Measurements from ENCODE around the gene IGF2BP1. TPM values are rescaled to one million over a fixed set of nuclear protein-coding genes. Genes with fewer than 3 reads are reported as not detected.
"Not testable (repeated sequence)": the region's sequence is repeated elsewhere in the genome, so short reads cannot be mapped to it uniquely, and the experiment has no call there.

Gene IGF2BP1
- total RNA-seq, 2 experiments from 2014 or later = 1.1 to 1.3 TPM

DNA sequence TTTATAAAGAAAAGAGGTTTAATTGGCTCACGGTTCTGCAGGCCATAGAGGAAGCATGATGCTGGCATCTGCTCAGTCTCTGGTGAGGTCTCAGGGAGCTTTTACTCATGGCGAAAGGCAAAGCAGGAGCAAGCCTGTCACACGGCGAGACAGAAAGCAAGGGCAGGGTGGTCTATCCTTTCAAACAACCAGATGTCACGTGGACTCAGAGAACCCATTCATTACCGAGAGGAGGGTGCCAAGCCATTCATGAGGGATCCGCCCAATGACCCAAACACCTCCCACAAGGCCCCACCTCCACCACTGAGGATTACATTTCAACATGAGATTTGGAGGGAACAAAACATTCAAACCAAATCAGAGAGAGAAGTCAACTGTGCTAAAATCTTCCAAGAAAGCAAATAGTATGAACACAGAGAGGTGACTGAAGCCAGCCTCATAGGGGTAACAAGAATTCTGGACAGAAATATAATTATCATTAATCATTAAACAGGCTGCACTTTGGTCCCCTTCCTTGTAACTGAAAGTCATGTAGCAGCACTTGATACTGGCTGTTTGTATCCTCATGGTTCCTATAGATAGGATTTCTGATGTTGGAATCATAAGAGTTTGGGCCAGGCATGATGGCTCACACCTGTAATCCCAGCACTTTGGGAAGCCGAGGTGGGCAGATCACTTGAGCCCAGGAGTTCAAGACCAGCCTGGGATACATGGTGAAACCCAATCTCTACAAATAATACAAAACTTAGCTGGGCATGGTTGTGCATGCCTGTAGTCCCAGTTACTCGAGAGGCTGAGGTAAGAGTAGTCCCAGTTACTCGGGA lies 82.9 kb downstream of the IGF2BP1 start:
- Mint-ChIP-seq H3K4me1 (no peaks in the 10 kb centered on the region), H3K27ac (no peak overlapping the region)
- DNase-seq = no peak

DNA sequence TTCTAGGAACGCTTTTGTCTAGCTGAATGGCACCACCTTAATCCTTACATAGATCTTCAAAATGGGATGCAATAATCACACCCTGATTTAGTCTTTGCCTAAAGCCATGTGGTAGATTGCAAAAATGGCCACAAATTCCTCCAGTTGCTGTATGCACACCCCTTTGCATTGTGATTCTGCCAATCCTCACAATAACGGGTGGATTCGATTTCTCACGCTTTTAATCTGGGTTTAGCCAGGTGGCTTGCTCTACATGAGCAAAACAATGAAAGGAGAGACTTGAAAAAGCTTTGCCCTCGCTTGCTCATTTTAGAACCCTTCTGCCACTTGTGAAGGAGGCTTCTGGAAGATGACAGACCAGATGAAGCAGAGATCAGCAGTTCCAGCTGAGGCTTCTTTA lies 85.0 kb downstream of the IGF2BP1 start:
- Mint-ChIP-seq H3K4me1 (no peaks in the 10 kb centered on the region), H3K27ac (no peak overlapping the region), H3K27me3 (peaks cover 31% of the 10 kb centered on the region), H3K36me3 (no peaks in the 10 kb centered on the region), H3K4me3 (no peak overlapping the region), H3K9me3 (no peaks in the 10 kb centered on the region)
- no peak for DNase-seq

More for the DNA sequence above, 82.9 kb downstream of the IGF2BP1 start:
- Mint-ChIP-seq H3K4me3 (no peak overlapping the region), H3K27me3 (peaks cover 28% of the 10 kb centered on the region), H3K9me3 (no peaks in the 10 kb centered on the region), H3K36me3 (no peaks in the 10 kb centered on the region)

DNA sequence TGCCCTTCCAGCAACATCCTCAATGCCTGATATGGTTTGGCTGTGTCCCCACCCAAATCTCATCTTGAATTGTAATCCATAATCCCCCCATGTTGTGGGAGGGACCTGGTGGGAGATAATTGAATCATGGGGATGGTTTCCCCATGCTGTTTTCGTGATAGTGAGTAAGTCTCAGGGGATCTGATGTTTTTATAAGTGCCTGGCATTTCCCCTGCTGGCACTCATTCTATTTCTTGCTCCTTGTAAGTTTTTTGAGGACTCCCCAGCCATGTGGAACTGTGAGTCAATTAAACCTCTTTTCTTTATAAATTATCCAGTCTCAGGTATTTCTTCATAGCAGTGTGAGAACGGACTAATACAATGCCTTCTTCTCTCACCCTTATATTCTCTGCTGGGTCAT lies 87.9 kb downstream of the IGF2BP1 start:
- H3K27ac Mint-ChIP-seq, H3K36me3 Mint-ChIP-seq, H3K4me3 Mint-ChIP-seq, H3K9me3 Mint-ChIP-seq, DNase-seq, H3K4me1 Mint-ChIP-seq: not testable (repeated sequence)
- H3K27me3 Mint-ChIP-seq = peaks cover 28% of the 10 kb centered on the region

DNA sequence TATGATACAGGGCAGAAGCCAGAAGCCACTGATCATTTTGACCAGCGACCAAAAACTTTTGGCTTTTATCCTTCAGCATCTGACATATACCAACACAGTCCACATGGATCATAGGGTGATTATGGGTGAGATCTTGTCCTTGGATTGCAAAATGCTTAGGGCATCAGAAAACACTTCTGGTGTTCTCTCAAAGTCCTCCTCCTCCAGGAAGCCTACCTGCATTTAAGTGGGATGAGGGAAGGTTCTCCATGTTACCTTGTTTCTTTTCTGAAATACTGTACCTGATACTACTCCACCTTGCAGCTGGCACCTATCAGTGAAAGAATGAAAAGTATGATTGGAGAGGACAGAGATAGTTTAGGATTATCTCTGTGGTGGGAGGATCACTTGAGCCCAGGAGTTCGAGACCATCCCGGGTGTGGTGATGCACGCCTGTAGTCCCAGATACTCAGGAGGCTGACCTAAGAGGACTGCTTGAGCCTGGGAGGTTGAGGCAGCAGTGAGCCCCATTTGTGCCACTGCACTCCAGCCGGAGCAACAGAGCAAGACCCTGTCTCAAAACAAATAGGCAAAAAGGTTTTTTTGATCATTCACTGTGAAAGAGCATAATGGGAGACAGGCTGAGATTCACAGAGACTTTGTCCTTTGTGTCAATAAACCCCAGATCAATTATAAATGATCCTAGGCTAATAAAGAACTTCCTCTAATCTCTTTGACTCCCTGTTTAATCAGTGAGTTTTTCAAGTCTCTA lies 88.6 kb downstream of the IGF2BP1 start:
- no peak for DNase-seq
- H3K4me3 Mint-ChIP-seq = no peak overlapping the region
- no peaks in the 10 kb centered on the region for H3K36me3 Mint-ChIP-seq
- no peaks in the 10 kb centered on the region for H3K9me3 Mint-ChIP-seq
- peaks cover 28% of the 10 kb centered on the region for H3K27me3 Mint-ChIP-seq
- no peaks in the 10 kb centered on the region for H3K4me1 Mint-ChIP-seq
- H3K27ac Mint-ChIP-seq = no peak overlapping the region

DNA sequence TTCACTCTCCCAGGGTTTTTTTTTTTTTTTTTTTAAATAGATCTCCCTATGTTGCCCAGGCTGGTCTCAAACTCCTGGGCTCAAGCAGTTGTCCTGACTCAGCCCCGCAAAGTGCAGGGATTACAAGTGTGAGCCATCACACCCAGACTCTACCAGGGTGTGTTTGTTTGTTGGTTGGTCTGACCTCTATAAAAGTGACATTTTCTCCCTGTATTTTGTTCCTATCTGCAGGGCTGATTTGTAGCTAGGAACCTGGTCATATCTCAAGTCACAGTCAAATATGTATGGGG lies 89.1 kb downstream of the IGF2BP1 start:
- H3K4me1 Mint-ChIP-seq = no peaks in the 10 kb centered on the region
- no peak for DNase-seq
- no peak overlapping the region for H3K4me3 Mint-ChIP-seq
- no peak overlapping the region for H3K27ac Mint-ChIP-seq
- no peaks in the 10 kb centered on the region for H3K36me3 Mint-ChIP-seq
- peaks cover 28% of the 10 kb centered on the region for H3K27me3 Mint-ChIP-seq
- no peaks in the 10 kb centered on the region for H3K9me3 Mint-ChIP-seq

DNA sequence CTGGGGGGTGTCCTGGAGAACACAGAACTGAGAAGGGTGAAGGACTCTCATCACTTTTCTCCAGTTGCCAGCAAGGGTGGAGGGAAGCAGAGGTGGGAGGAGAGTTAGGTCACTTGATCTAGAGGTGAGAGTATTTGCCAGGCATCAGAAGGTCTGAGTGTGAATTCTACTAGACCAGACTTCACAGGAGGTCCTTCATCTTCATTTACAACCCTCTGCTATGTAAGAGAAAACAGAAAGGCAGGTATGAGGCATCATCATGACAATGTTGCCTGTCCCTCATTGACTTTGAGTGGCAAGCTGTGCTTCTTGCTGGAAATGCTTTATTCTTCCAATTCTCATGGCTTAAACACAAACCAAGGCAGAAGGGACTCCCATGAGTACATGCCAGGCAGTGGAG lies 89.5 kb downstream of the IGF2BP1 start:
- no peaks in the 10 kb centered on the region for H3K4me1 Mint-ChIP-seq
- H3K27me3 Mint-ChIP-seq = peaks cover 28% of the 10 kb centered on the region
- H3K4me3 Mint-ChIP-seq = no peak overlapping the region
- H3K36me3 Mint-ChIP-seq = no peaks in the 10 kb centered on the region
- H3K9me3 Mint-ChIP-seq = no peaks in the 10 kb centered on the region
- no peak for DNase-seq
- no peak overlapping the region for H3K27ac Mint-ChIP-seq

DNA sequence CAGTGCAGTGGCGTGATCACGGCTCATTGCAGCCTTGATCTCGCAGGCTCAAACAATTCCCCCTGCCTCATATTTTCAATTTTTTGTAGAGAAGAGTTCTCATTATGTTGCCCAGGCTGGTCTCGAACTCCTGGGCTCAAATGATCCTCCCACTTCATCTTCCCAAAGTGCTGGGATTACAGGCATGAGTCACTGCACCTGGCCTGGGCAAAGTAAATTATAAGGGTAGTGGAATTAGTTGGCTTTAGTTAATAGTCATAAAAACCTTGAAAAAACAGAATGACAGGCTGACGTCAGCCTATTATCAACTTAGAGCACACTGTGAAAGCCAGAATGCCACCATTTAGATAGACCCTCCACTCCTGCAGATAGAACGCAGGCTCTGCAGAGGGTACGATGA lies 91.9 kb downstream of the IGF2BP1 start:
- Mint-ChIP-seq H3K27ac (no peak overlapping the region), H3K27me3 (peaks cover 28% of the 10 kb centered on the region), H3K4me1 (no peaks in the 10 kb centered on the region), H3K9me3 (no peaks in the 10 kb centered on the region), H3K4me3 (no peak overlapping the region), H3K36me3 (no peaks in the 10 kb centered on the region)
- no peak for DNase-seq

DNA sequence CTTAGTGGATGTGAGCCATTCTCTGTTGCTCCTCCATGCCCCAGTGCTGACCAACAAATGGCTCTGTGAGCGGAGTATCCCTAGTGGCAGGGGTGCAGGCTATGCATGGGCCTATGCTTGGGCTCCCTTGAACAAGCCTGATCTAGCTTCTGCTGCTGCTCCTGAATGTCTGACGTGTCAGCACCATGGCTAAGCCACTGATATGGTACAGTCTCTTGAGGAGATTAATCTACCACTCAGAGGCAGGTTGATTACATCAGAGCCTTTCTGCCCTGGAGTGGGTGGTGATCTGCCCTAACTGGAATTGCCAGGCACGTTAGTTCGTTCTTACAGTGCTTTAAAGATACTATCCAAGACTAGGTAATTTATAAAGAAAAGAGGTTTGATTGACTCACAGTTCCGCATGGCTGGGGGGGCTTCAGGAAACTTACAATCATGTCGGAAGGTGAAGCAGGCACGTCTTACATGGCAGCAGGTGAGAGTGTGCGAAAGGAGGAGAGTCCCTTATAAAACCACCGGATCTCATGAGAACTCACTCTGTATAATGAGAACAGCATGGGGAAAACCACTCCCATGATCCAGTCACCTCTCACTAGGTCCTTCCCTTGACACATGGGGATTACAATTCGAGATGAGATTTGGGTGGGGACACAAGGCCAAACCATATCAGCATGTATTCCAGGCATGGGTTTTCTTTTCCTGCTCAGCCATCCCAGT lies 93.9 kb downstream of the IGF2BP1 start:
- no peaks in the 10 kb centered on the region for H3K9me3 Mint-ChIP-seq
- H3K4me1 Mint-ChIP-seq = no peaks in the 10 kb centered on the region
- H3K36me3 Mint-ChIP-seq = no peaks in the 10 kb centered on the region
- DNase-seq = no peak
- H3K4me3 Mint-ChIP-seq = no peak overlapping the region
- no peak overlapping the region for H3K27ac Mint-ChIP-seq
- H3K27me3 Mint-ChIP-seq = peaks cover 16% of the 10 kb centered on the region

DNA sequence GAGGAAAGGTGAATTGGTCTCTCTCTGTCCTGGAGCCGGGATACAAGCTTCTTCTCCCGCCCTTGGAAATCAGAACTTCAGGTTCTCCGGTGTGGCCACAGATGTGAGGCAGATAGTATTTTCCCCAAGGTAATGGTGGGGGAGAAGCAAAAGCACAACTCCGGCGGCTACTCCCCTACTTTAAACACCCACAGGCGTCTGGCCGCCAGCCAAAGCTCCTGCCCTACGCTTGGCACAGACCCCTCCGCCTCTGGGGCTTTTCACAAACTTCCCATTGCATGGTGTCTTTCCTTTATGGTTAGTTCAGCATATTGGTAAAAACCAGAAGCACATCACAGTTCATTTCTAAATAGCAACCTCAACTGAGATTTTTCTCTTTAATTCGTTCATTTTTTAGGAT lies 95.9 kb downstream of the IGF2BP1 start:
- no peaks in the 10 kb centered on the region for H3K9me3 Mint-ChIP-seq
- peaks cover 8% of the 10 kb centered on the region for H3K27me3 Mint-ChIP-seq
- no peaks in the 10 kb centered on the region for H3K36me3 Mint-ChIP-seq
- no peak for DNase-seq
- H3K4me1 Mint-ChIP-seq = no peaks in the 10 kb centered on the region
- H3K27ac Mint-ChIP-seq = no peak overlapping the region
- H3K4me3 Mint-ChIP-seq = no peak overlapping the region

DNA sequence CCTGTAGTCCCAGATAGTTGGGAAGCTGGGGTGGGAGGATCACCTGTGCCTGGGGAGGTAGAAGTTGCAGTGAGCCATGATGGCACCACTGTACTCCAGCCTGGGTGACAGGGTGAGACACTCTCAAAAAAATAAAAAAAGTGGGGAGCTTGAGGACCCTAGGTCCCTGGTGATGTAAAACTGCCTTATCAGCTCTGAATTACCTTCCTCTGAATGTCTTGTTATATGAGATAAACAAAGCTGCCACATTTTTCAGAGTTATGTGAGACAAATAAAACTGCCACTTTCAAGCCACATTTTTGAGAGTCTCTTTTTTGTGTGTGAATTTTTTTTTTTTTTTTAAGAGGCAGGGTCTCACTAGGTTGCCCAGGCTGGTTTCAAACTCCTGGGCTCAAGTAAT lies 103.4 kb downstream of the IGF2BP1 start:
- H3K4me3 Mint-ChIP-seq = no peak overlapping the region
- no peak for DNase-seq
- no peak overlapping the region for H3K27ac Mint-ChIP-seq
- H3K36me3 Mint-ChIP-seq = no peaks in the 10 kb centered on the region
- no peaks in the 10 kb centered on the region for H3K4me1 Mint-ChIP-seq
- no peaks in the 10 kb centered on the region for H3K27me3 Mint-ChIP-seq
- H3K9me3 Mint-ChIP-seq = no peaks in the 10 kb centered on the region

DNA sequence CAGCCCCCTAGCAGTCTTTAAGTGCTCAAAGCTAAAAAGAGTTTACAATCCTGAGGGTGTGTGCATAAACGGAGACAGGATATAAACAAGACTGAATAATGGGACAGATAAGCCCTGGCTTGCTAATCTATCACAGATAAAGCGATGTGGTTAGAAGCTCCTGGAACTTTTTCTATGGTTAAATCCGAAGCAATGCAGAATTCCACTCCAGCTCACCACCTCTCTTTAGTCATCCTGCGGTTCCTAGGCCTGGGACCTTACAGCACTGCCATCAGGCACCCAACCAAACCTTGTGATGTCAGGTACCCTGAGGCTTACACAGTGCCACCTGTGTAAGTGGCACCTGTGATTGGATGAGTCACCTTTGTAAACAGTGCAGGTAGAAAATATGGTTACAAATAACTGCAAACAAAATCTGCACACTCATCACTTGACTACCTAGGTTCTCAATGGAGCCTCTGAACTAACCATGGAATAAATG lies 103.9 kb downstream of the IGF2BP1 start:
- Mint-ChIP-seq H3K27me3 (no peaks in the 10 kb centered on the region), H3K9me3 (no peaks in the 10 kb centered on the region), H3K27ac (no peak overlapping the region), H3K4me3 (no peak overlapping the region), H3K36me3 (no peaks in the 10 kb centered on the region), H3K4me1 (no peaks in the 10 kb centered on the region)
- no peak for DNase-seq

DNA sequence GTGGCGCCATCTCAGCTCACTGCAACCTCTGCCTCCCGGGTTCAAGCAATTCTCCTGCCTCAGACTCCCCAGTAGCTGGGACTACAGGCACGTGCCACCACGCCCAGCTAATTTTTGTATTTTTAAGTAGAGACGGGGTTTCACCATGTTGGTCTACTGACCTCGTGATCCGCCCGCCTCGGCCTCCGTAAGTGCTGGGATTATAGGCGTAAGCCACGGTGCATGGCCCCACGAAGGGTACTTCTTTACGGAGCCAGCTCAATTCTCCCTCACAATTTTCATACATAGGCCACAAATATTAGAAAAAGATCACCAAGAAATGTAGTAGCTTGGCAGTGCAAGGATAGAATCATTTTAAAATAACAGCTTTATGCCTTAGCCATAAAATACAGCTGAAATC lies 106.2 kb downstream of the IGF2BP1 start:
- not testable (repeated sequence) for H3K27ac Mint-ChIP-seq, H3K36me3 Mint-ChIP-seq, H3K27me3 Mint-ChIP-seq, H3K4me1 Mint-ChIP-seq, H3K9me3 Mint-ChIP-seq, DNase-seq, H3K4me3 Mint-ChIP-seq

DNA sequence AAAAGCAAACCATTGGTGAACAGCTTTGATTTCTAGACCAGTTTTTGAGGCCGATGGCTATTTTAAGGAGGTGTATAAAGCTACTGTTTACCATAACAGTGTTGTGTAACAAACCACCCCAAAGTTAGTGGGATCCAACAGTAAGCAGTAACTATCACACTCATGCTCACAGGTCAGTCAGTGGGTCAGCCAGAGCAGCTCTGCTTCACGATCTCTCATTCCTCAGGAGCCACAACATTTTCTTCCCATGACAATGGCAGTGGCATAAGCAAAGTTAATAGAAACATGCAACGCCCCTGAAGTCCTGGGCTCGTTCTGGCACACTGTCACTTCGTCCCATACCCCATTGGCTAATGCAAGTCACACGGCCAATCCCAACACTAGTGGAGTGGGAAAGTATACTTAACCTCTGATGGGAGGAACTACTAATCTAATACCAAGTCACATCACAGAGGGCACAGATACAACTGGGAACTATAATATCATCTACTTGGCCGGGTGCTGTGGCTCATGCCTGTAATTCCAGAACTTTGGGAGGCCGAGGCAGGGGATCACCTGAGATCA lies 107.4 kb downstream of the IGF2BP1 start:
- Mint-ChIP-seq H3K4me3 (no peak overlapping the region), H3K9me3 (no peaks in the 10 kb centered on the region), H3K4me1 (no peaks in the 10 kb centered on the region), H3K27ac (no peak overlapping the region), H3K27me3 (no peaks in the 10 kb centered on the region), H3K36me3 (no peaks in the 10 kb centered on the region)
- no peak for DNase-seq
